GM21619 (cell line): Measurements from ENCODE around the gene COL12A1.

Experiments used
- ATAC-seq: cut with Tn5 transposase; IDR thresholded peaks from one replicate; pipeline ENCODE4 v1.9.1; 2021; ENCODE audit not compliant: unreplicated experiment

The COL12A1 gene

GRCh38 chr6:75052491-75052890 is 153.4 kb downstream of the COL12A1 start:
- no peak for ATAC-seq

GRCh38 chr6:75049308-75049707 is 156.5 kb downstream of the COL12A1 start:
- no peak for ATAC-seq

- ATAC-seq, result no peak
These were observed 161.0 kb downstream of the COL12A1 start for GRCh38 chr6:75044846-75045245.

- no peak for ATAC-seq
These were observed 164.5 kb downstream of the COL12A1 start for GRCh38 chr6:75041381-75041780.
